Measurements from ENCODE around the gene BIRC7. TPM values are rescaled to one million over a fixed set of nuclear protein-coding genes. Genes with fewer than 3 reads are reported as not detected.

Gene BIRC7
- total RNA-seq, 6 experiments from 2014 or later: not detected

- DNase-seq (no peak), ATAC-seq (no peak)
- no peak overlapping the region for H3K27ac ChIP-seq
- no peaks in the 10 kb centered on the region for H3K9me3 ChIP-seq
- H3K4me3 ChIP-seq: no peak overlapping the region
- WGBS (ENCODE audit: insufficient coverage, low coverage, low lambda C conversion rate, missing lambda C conversion rate): 93% methylated on average over 3 of the region's 6 CpGs
- H3K36me3 ChIP-seq: peaks cover 0 to 43% (median 9%) of the 10 kb centered on the region in 4 donors
- TF ChIP-seq POLR2A (IDR thresholded peaks at IDR 0.05): no peak
- TF ChIP-seq, protein P1, sequence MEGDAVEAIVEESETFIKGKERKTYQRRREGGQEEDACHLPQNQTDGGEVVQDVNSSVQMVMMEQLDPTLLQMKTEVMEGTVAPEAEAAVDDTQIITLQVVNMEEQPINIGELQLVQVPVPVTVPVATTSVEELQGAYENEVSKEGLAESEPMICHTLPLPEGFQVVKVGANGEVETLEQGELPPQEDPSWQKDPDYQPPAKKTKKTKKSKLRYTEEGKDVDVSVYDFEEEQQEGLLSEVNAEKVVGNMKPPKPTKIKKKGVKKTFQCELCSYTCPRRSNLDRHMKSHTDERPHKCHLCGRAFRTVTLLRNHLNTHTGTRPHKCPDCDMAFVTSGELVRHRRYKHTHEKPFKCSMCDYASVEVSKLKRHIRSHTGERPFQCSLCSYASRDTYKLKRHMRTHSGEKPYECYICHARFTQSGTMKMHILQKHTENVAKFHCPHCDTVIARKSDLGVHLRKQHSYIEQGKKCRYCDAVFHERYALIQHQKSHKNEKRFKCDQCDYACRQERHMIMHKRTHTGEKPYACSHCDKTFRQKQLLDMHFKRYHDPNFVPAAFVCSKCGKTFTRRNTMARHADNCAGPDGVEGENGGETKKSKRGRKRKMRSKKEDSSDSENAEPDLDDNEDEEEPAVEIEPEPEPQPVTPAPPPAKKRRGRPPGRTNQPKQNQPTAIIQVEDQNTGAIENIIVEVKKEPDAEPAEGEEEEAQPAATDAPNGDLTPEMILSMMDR (IDR thresholded peaks at IDR 0.05): no peak
- no peaks in the 10 kb centered on the region for H3K27me3 ChIP-seq
- intact Hi-C loops (cut with DNase I): no loop called here
- H3K4me1 ChIP-seq: no peaks in the 10 kb centered on the region
Measured at GRCh38 chr20:63280371-63280770, 44.7 kb downstream of the BIRC7 start.

GRCh38 chr20:63280929-63281545 is 45.3 kb downstream of the BIRC7 start:
- Histone ChIP-seq H3K36me3 (peaks cover 0 to 41% (median 10%) of the 10 kb centered on the region in 4 donors), H3K27me3 (no peaks in the 10 kb centered on the region), H3K4me1 (no peaks in the 10 kb centered on the region), H3K27ac (no peak overlapping the region), H3K4me3 (no peak overlapping the region), H3K9me3 (no peaks in the 10 kb centered on the region)
- intact Hi-C loops (cut with DNase I): no loop called here
- ATAC-seq (no peak), DNase-seq (no peak)
- no peak for TF ChIP-seq POLR2A (IDR thresholded peaks at IDR 0.05)
- TF ChIP-seq, protein P1 (IDR thresholded peaks at IDR 0.05): no peak
- WGBS (ENCODE audit: insufficient coverage, low coverage, low lambda C conversion rate, missing lambda C conversion rate): no CpG with 5 or more reads among the region's 19 CpGs

DNA sequence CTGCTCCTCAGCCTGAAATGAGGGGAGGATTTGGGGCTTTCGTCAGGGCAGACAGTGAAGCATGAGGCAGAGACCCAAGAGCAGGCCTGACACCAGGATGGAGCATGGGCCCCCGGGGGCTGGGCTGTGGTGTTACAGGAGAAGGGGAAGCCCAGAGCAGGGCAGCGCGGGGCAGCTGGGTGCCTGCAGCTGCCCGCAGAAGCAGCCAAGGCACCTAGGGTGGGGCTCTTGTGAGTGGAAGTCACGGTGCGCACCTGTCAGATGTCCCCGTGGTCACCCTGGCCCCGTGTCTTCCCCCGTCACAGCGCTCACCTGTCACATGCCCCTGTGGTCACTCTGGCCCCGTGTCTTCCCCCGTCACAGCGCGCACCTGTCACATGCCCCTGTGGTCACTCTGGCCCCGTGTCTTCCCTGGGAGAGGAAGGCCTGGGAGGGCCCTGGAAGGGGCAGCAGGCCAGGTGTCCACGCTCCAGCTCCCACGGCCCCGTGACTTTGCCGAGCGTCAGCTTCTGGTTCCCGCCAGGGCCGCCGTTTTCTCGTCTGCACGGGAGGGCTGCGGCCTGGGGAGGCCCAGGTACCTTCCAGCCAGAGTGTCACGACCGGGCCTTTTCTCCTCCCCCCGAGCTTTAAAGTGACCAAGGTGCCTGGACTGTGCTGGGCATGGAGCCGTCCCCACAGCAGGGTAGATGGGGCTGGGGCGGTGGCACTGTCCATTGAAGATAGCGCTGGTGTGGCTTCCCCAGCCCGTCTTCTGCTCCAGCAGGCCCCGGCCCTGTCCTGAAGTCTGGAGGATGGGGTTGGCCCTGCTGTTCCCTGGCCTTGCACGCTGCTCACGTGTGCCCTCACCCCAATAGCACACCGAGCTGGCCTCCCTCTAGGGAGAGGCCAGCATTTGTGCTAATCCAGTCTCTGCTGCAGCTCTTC is 46.3 kb downstream of the BIRC7 start:
- intact Hi-C loops (cut with DNase I): no loop called here
- Histone ChIP-seq H3K9me3 (no peaks in the 10 kb centered on the region), H3K27me3 (no peaks in the 10 kb centered on the region)

GRCh38 chr20:63282946-63283345 is 47.2 kb downstream of the BIRC7 start:
- DNase-seq (no peak), ATAC-seq (no peak)
- TF ChIP-seq POLR2A (IDR thresholded peaks at IDR 0.05): no peak
- TF ChIP-seq, protein P1 (IDR thresholded peaks at IDR 0.05): no peak
- Histone ChIP-seq H3K27ac (no peak overlapping the region), H3K4me1 (no peaks in the 10 kb centered on the region), H3K4me3 (no peak overlapping the region), H3K36me3 (peaks cover 0 to 25% (median 10%) of the 10 kb centered on the region in 4 donors), H3K9me3 (no peaks in the 10 kb centered on the region), H3K27me3 (no peaks in the 10 kb centered on the region)
- intact Hi-C loops (cut with DNase I): no loop called here
- WGBS (ENCODE audit: insufficient coverage, low coverage, low lambda C conversion rate, missing lambda C conversion rate): 100% methylated on average over 1 of the region's 17 CpGs

More for the DNA sequence above, 46.3 kb downstream of the BIRC7 start:
- no peak overlapping the region for H3K27ac ChIP-seq
- peaks cover 0 to 33% (median 10%) of the 10 kb centered on the region in 4 donors for H3K36me3 ChIP-seq
- WGBS (ENCODE audit: insufficient coverage, low coverage, low lambda C conversion rate, missing lambda C conversion rate): no CpG with 5 or more reads among the region's 38 CpGs
- no peak overlapping the region for H3K4me3 ChIP-seq
- no peak for ATAC-seq
- DNase-seq: no peak
- no peak for TF ChIP-seq POLR2A (IDR thresholded peaks at IDR 0.05)
- TF ChIP-seq, protein P1 (IDR thresholded peaks at IDR 0.05): no peak
- no peaks in the 10 kb centered on the region for H3K4me1 ChIP-seq

Data from right lobe of liver (tissue), 6 donors.